WTC11 (cell line): ENCODE data around the gene RABL6. TPM values are rescaled to one million over a fixed set of nuclear protein-coding genes. Genes with fewer than 3 reads are reported as not detected.
"Not testable (repeated sequence)": the region's sequence is repeated elsewhere in the genome, so short reads cannot be mapped to it uniquely, and the experiment has no call there.

Source experiments
- ATAC-seq: fragments of 200-7000 bp; cut with Tn5 transposase; 2 replicates; pipeline ENCODE4 v1.10.0; 2021; ENCODE audit warnings: mild to moderate bottlenecking, moderate library complexity
- CTCF ChIA-PET: fragments of 300-600 bp; sonication (Branson Sonifier 250); formaldehyde crosslinking; loops from one replicate; lab custom pipeline; 2021; ENCODE audit warnings: antibody characterized with exemption; lab: Charles Lee
- POLR2A ChIA-PET: fragments of 350-600 bp; sonication (Branson Sonifier 250); formaldehyde crosslinking; loops from one replicate; lab custom pipeline; 2021; ENCODE audit warnings: antibody characterized with exemption; lab: Charles Lee
- DNase-seq: peaks from one replicate; pipeline ENCODE4 v3.0.0; 2021; ENCODE audit warnings: low spot score
- H3K27ac Mint-ChIP-seq: 2 replicates; pipeline ENCODE4 v1.8.0; 2021; ENCODE audit warnings: mixed read lengths
- H3K27me3 Mint-ChIP-seq: 2 replicates; pipeline ENCODE4 v1.8.0; 2021; ENCODE audit warnings: low read depth, mild to moderate bottlenecking, moderate library complexity, mixed read lengths
- H3K36me3 Mint-ChIP-seq: 2 replicates; pipeline ENCODE4 v1.8.0; 2021; ENCODE audit warnings: mixed read lengths
- H3K4me1 Mint-ChIP-seq: 2 replicates; pipeline ENCODE4 v1.8.0; 2022; ENCODE audit warnings: mixed read lengths
- H3K4me3 Mint-ChIP-seq: 2 replicates; pipeline ENCODE4 v1.8.0; 2021; ENCODE audit warnings: mild to moderate bottlenecking, moderate library complexity, mixed read lengths
- H3K9me3 Mint-ChIP-seq: 2 replicates; pipeline ENCODE4 v1.8.0; 2021; ENCODE audit warnings: mixed read lengths
- ATF3 ChIP-seq: sonication (generic); formaldehyde crosslinking; conservative IDR thresholded peaks from 2 replicates; pipeline ENCODE4 v1.8.1; 2022; ENCODE audit warnings: mild to moderate bottlenecking, missing genetic modification reagents
- E2F5 ChIP-seq: sonication (generic); formaldehyde crosslinking; IDR thresholded peaks from 2 replicates; pipeline ENCODE4 v1.8.1; 2022; ENCODE audit warnings: mild to moderate bottlenecking, moderate library complexity, missing genetic modification reagents
- ELF4 ChIP-seq: sonication (generic); formaldehyde crosslinking; IDR thresholded peaks from 2 replicates; pipeline ENCODE4 v1.8.1; 2022; ENCODE audit warnings: low read depth, mild to moderate bottlenecking, moderate library complexity, missing genetic modification reagents
- ERG ChIP-seq: fragments of 250-450 bp; sonication (Bioruptor Pico); IDR thresholded peaks from 2 replicates; pipeline ENCODE4 v1.8.0; 2021; ENCODE audit warnings: mild to moderate bottlenecking
- FOXP4 ChIP-seq: sonication (generic); formaldehyde crosslinking; IDR thresholded peaks from 2 replicates; pipeline ENCODE4 v1.8.0; 2022; ENCODE audit warnings: mild to moderate bottlenecking, missing genetic modification reagents
- HMGA2 ChIP-seq: fragments of 250-450 bp; sonication (Bioruptor Pico); IDR thresholded peaks from 2 replicates; pipeline ENCODE4 v1.4.0; 2021; ENCODE audit warnings: mild to moderate bottlenecking, moderate library complexity
- JAZF1 ChIP-seq: fragments of 250-450 bp; sonication (Bioruptor Pico); IDR thresholded peaks from 2 replicates; pipeline ENCODE4 v1.9.0; 2021; ENCODE audit warnings: moderate library complexity, mild to moderate bottlenecking, inconsistent platforms
- MLX ChIP-seq: sonication (generic); formaldehyde crosslinking; IDR thresholded peaks from 2 replicates; pipeline ENCODE4 v1.8.1; 2023; ENCODE audit warnings: mild to moderate bottlenecking, missing genetic modification reagents, moderate library complexity
- NR1H2 ChIP-seq: sonication (generic); formaldehyde crosslinking; IDR thresholded peaks from 2 replicates; pipeline ENCODE4 v1.9.0; 2021; ENCODE audit warnings: mild to moderate bottlenecking, moderate library complexity, missing genetic modification reagents
- NR3C1 ChIP-seq: sonication (generic); formaldehyde crosslinking; conservative IDR thresholded peaks from 2 replicates; pipeline ENCODE4 v1.8.1; 2023; ENCODE audit warnings: low read depth, mild to moderate bottlenecking, missing genetic modification reagents
- PREB ChIP-seq: sonication (generic); formaldehyde crosslinking; IDR thresholded peaks from 2 replicates; pipeline ENCODE4 v1.8.1; 2022; ENCODE audit warnings: mild to moderate bottlenecking, missing genetic modification reagents, moderate library complexity, borderline replicate concordance
- PRRX2 ChIP-seq: fragments of 250-450 bp; sonication (Bioruptor Pico); IDR thresholded peaks from 2 replicates; pipeline ENCODE4 v1.8.0; 2021; ENCODE audit warnings: mild to moderate bottlenecking
- RELA ChIP-seq: sonication (generic); formaldehyde crosslinking; IDR thresholded peaks from 2 replicates; pipeline ENCODE4 v1.8.1; 2022; ENCODE audit warnings: missing genetic modification reagents, mild to moderate bottlenecking, borderline replicate concordance
- STAT6 ChIP-seq: sonication (generic); formaldehyde crosslinking; conservative IDR thresholded peaks from 2 replicates; pipeline ENCODE4 v1.8.1; 2023; ENCODE audit warnings: mild to moderate bottlenecking, low read depth, missing genetic modification reagents, moderate library complexity
- TP53 ChIP-seq: sonication (generic); formaldehyde crosslinking; IDR thresholded peaks from 2 replicates; pipeline ENCODE4 v1.8.1; 2023; ENCODE audit warnings: mild to moderate bottlenecking, missing genetic modification reagents
- ZBTB43 ChIP-seq: sonication (generic); formaldehyde crosslinking; IDR thresholded peaks from 2 replicates; pipeline ENCODE4 v1.8.1; 2023; ENCODE audit warnings: mild to moderate bottlenecking, missing genetic modification reagents
- ZMAT4 ChIP-seq: fragments of 250-450 bp; sonication (Bioruptor Pico); IDR thresholded peaks from 2 replicates; pipeline ENCODE4 v1.9.0; 2021; ENCODE audit warnings: mild to moderate bottlenecking
- ZNF512 ChIP-seq: sonication (generic); formaldehyde crosslinking; IDR thresholded peaks from 2 replicates; pipeline ENCODE4 v1.8.1; 2022; ENCODE audit warnings: missing genetic modification reagents, borderline replicate concordance
- total RNA-seq: library from RNA; stranded (reverse); gene quantifications from 3 replicates; pipeline ENCODE4 v1.2.3, GENCODE V29; 2021

The RABL6 gene
- total RNA-seq, 1 experiment from 2014 or later: 171 TPM

GRCh38 chr9:136799854-136800657 is 7.7 kb upstream of the RABL6 start (continued):
- no peak for TF ChIP-seq PREB (CRISPR knock-in tag)
- no peak for TF ChIP-seq STAT6 (CRISPR knock-in tag)
- no peak for TF ChIP-seq RELA (CRISPR knock-in tag)
- no peak for TF ChIP-seq ZMAT4
- no peak for TF ChIP-seq MLX (CRISPR knock-in tag)
- no peak for TF ChIP-seq TP53 (CRISPR knock-in tag)
- TF ChIP-seq ELF4 (CRISPR knock-in tag): no peak

- ATAC-seq: no peak
- H3K4me3 Mint-ChIP-seq: no peak overlapping the region
- H3K36me3 Mint-ChIP-seq: peaks cover 3% of the 10 kb centered on the region
- no peak overlapping the region for H3K27ac Mint-ChIP-seq
- H3K27me3 Mint-ChIP-seq: peaks cover 52% of the 10 kb centered on the region
- no peaks in the 10 kb centered on the region for H3K9me3 Mint-ChIP-seq
- ChIA-PET POLR2A (no interaction called here), CTCF (interaction anchor here (1.1 to 3.6 kb wide), 3 partner anchors 20 to 233 kb away, joined by 4 to 14 read pairs (median 4); partner anchors contain the start of gene AJM1)
- H3K4me1 Mint-ChIP-seq: peaks cover 9% of the 10 kb centered on the region
- TF ChIP-seq ELF4 (CRISPR knock-in tag): no peak
- no peak for TF ChIP-seq FOXP4 (CRISPR knock-in tag)
- no peak for TF ChIP-seq ZNF512 (CRISPR knock-in tag)
- TF ChIP-seq NR3C1: no peak
- no peak for TF ChIP-seq PRRX2 (CRISPR knock-in tag)
- TF ChIP-seq ATF3 (CRISPR knock-in tag): no peak
- no peak for TF ChIP-seq NR1H2 (CRISPR knock-in tag)
- TF ChIP-seq ZBTB43 (CRISPR knock-in tag): no peak
- no peak for TF ChIP-seq HMGA2
- TF ChIP-seq JAZF1 (CRISPR knock-in tag): no peak
- no peak for TF ChIP-seq ERG (CRISPR knock-in tag)
- no peak for TF ChIP-seq E2F5 (CRISPR knock-in tag)
- DNase-seq: no peak
Observed at GRCh38 chr9:136802321-136802720, 5.4 kb upstream of the RABL6 start.

GRCh38 chr9:136803009-136803550 is 4.7 kb upstream of the RABL6 start:
- CTCF ChIA-PET: interaction anchor here (1.1 kb wide), 2 partner anchors 20 to 39 kb away, joined by 4 read pairs; partner anchors contain the start of gene AJM1

More at GRCh38 chr9:136803009-136803550, 4.7 kb upstream of the RABL6 start:
- POLR2A ChIA-PET, H3K9me3 Mint-ChIP-seq, DNase-seq, H3K36me3 Mint-ChIP-seq, H3K4me3 Mint-ChIP-seq, ATAC-seq, H3K4me1 Mint-ChIP-seq, H3K27ac Mint-ChIP-seq: not testable (repeated sequence)
- H3K27me3 Mint-ChIP-seq: peaks cover 45% of the 10 kb centered on the region
